PC-9 (cell line): ENCODE measurements around the gene ZMAT3. TPM values are rescaled to one million over a fixed set of nuclear protein-coding genes. Genes with fewer than 3 reads are reported as not detected.
A peak's percentile ranks its signal among the peaks of the same experiment; 100 is the strongest.
"Not testable (repeated sequence)": the region's sequence is repeated elsewhere in the genome, so short reads cannot be mapped to it uniquely, and the experiment has no call there.

Experiments
- Bru-seq: library from RNA; stranded (reverse); fragments of 400-500 nt; gene quantifications from one replicate; lab custom pipeline; 2021; lab: Mats Ljungman, UMichigan
- BruChase-seq, 2 experiments: library from RNA; stranded (reverse); fragments of 400-500 nt; gene quantifications; one replicate each; lab custom pipeline; 2021; lab: Mats Ljungman, UMichigan
- BruUV-seq: library from RNA; stranded (reverse); fragments of 400-500 nt; replicated peaks from 2 replicates; lab custom pipeline; 2021; lab: Mats Ljungman, UMichigan
- CTCF ChIA-PET: fragments of 300-600 bp; sonication (Branson Sonifier 250); formaldehyde crosslinking; loops from one replicate; lab custom pipeline; 2022; ENCODE audit warnings: antibody characterized with exemption; lab: Charles Lee
- POLR2A ChIA-PET: fragments of 300-600 bp; sonication (Branson Sonifier 250); formaldehyde crosslinking; loops from one replicate; lab custom pipeline; 2022; ENCODE audit warnings: antibody characterized with exemption; ENCODE audit not compliant: unreplicated experiment; lab: Charles Lee
- DNase-seq, 2 experiments: peaks; one replicate each; pipeline versions ENCODE4 v3.0.0 to v3.0.0-alpha.2; 2015 to 2022; ENCODE audit warnings: mixed read lengths in 1 of 2
- H2AFZ ChIP-seq: fragments of 200-600 bp; sonication (generic); 2 replicates; pipeline ENCODE4 v1.8.1; 2017; ENCODE audit warnings: antibody characterized with exemption
- H3F3A ChIP-seq: fragments of 200-600 bp; sonication (generic); 2 replicates; pipeline ENCODE4 v1.8.1; 2017; ENCODE audit warnings: antibody characterized with exemption, mild to moderate bottlenecking, low read depth; ENCODE audit not compliant: insufficient read depth
- H3K27ac ChIP-seq: fragments of 200-600 bp; sonication (generic); 2 replicates; pipeline ENCODE4 v1.6.1; 2016; ENCODE audit warnings: mixed run types
- H3K27me3 ChIP-seq: fragments of 200-600 bp; sonication (generic); 2 replicates; pipeline ENCODE4 v1.6.1; 2016; ENCODE audit warnings: low read depth, mixed run types; ENCODE audit not compliant: insufficient read depth
- H3K36me3 ChIP-seq: fragments of 200-600 bp; sonication (generic); 2 replicates; pipeline ENCODE4 v1.6.1; 2016; ENCODE audit warnings: low read depth, mixed run types
- H3K4me1 ChIP-seq: fragments of 200-600 bp; sonication (generic); replicated peaks from 2 replicates; pipeline ENCODE4 v1.6.1; 2016; ENCODE audit warnings: mixed run types; ENCODE audit not compliant: insufficient read depth
- H3K4me2 ChIP-seq: fragments of 200-600 bp; sonication (generic); 2 replicates; pipeline ENCODE4 v1.6.1; 2017; ENCODE audit warnings: mixed run types
- H3K4me3 ChIP-seq: fragments of 200-600 bp; sonication (generic); 2 replicates; pipeline ENCODE4 v1.6.1; 2016; ENCODE audit warnings: mixed run types
- H3K79me2 ChIP-seq: fragments of 200-600 bp; sonication (generic); 2 replicates; pipeline ENCODE4 v1.6.1; 2017; ENCODE audit warnings: low read depth, mixed run types
- H3K9me2 ChIP-seq: fragments of 200-600 bp; sonication (generic); 2 replicates; pipeline ENCODE4 v1.8.1; 2017; ENCODE audit warnings: mild to moderate bottlenecking; ENCODE audit not compliant: insufficient read depth
- H3K9me3 ChIP-seq: fragments of 200-600 bp; sonication (generic); 2 replicates; pipeline ENCODE4 v1.8.1; 2016; ENCODE audit warnings: low read depth; ENCODE audit not compliant: insufficient read depth
- H4K20me1 ChIP-seq: fragments of 200-600 bp; sonication (generic); 2 replicates; pipeline ENCODE4 v1.8.1; 2017; ENCODE audit not compliant: insufficient read depth
- EZH2 ChIP-seq: fragments of 200-600 bp; sonication (generic); IDR thresholded peaks from 2 replicates; pipeline ENCODE4 v1.8.0; 2017; ENCODE audit warnings: antibody characterized with exemption, low read depth
- intact Hi-C: fragments of 100-400 bp; cut with micrococcal nuclease; formaldehyde crosslinking; loops from one replicate; pipeline ENCODE4 v1.10.0; 2022; ENCODE audit not compliant: unreplicated experiment
- long read RNA-seq: library from polyadenylated mRNA; stranded (forward); transcript quantifications from one replicate; pipeline ENCODE4 v2.0.0, GENCODE V29; 2022
- total RNA-seq: library from RNA; stranded (reverse); gene quantifications from 2 replicates; pipeline ENCODE4 v1.2.3, GENCODE V29; 2021
- TF ChIP-seq, protein P1 (sequence below): fragments of 200-600 bp; sonication (generic); conservative IDR thresholded peaks from 2 replicates; pipeline ENCODE4 v1.6.1; 2017; ENCODE audit warnings: mixed run types, antibody characterized with exemption, mild to moderate bottlenecking, moderate library complexity

The ZMAT3 gene, protein sequence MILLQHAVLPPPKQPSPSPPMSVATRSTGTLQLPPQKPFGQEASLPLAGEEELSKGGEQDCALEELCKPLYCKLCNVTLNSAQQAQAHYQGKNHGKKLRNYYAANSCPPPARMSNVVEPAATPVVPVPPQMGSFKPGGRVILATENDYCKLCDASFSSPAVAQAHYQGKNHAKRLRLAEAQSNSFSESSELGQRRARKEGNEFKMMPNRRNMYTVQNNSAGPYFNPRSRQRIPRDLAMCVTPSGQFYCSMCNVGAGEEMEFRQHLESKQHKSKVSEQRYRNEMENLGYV
- 5.9 and 7.2 TPM in 2 replicates for total RNA-seq
- percentile 46 among the genes with signal in this experiment for Bru-seq, nascent RNA
- BruChase-seq, experiment 1, labeled RNA remaining after a 2-hour chase, result percentile 48 among the genes with signal in this experiment
- BruChase-seq, experiment 2, labeled RNA remaining after a 6-hour chase, result percentile 56 among the genes with signal in this experiment
- long read RNA-seq, partial matches to known transcripts, result 0 of 1 reads
- long read RNA-seq, other reads (novel, unspliced or antisense), result 1 of 1 reads

- CTCF ChIA-PET, result interaction anchor here (0.6 kb wide), 1 partner anchor 69 kb away, joined by 9 read pairs; no protein-coding TSS in a partner anchor
- DNase-seq, result peak; percentile 63 to 86
- Histone ChIP-seq H3K36me3 (no peaks in the 10 kb centered on the region), H2AFZ (peak within 1 kb of the TSS; percentile 99), H3K4me2 (peak within 1 kb of the TSS; percentile 98), H3K27me3 (no peaks in the 10 kb centered on the region), H3K4me3 (peak within 1 kb of the TSS; percentile 96), H3K79me2 (0 out of 2 replicates have a peak, but pooled peaks cover 4% of the 10 kb centered on the region), H3F3A (no peaks in the 10 kb centered on the region), H3K9me2 (no peaks in the 10 kb centered on the region; the same call in 1 of the 2 replicates), H3K4me1 (peaks cover 19% of the 10 kb centered on the region), H4K20me1 (no peaks in the 10 kb centered on the region), H3K9me3 (no peaks in the 10 kb centered on the region), H3K27ac (no peak within 1 kb of the TSS)
- BruUV-seq, result no TSS peak
- POLR2A ChIA-PET, result interaction anchor here (0.5 to 0.6 kb wide), 2 partner anchors 477 to 491 kb away, joined by 3 to 6 read pairs; partner anchors contain the start of gene ACTL6A
- intact Hi-C loops, result loop anchor here (2.0 kb wide), 1 partner anchor 487 kb away; no protein-coding TSS in a partner anchor
- TF ChIP-seq EZH2, result no peak
- TF ChIP-seq, protein P1, sequence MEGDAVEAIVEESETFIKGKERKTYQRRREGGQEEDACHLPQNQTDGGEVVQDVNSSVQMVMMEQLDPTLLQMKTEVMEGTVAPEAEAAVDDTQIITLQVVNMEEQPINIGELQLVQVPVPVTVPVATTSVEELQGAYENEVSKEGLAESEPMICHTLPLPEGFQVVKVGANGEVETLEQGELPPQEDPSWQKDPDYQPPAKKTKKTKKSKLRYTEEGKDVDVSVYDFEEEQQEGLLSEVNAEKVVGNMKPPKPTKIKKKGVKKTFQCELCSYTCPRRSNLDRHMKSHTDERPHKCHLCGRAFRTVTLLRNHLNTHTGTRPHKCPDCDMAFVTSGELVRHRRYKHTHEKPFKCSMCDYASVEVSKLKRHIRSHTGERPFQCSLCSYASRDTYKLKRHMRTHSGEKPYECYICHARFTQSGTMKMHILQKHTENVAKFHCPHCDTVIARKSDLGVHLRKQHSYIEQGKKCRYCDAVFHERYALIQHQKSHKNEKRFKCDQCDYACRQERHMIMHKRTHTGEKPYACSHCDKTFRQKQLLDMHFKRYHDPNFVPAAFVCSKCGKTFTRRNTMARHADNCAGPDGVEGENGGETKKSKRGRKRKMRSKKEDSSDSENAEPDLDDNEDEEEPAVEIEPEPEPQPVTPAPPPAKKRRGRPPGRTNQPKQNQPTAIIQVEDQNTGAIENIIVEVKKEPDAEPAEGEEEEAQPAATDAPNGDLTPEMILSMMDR, result no peak
These were observed at the start of gene ZMAT3 for GRCh38 chr3:179071323-179072099. TSS of gene ZMAT3 (minus strand) at chr3:179071809. CDS start at chr3:179067752, 4,057 bp downstream.

GRCh38 chr3:179116816-179117215 lies 45.2 kb upstream of the ZMAT3 start:
- intact Hi-C loops, result no loop called here
- no peak overlapping the region for H3K4me3 ChIP-seq

GRCh38 chr3:179115444-179115843 lies 43.8 kb upstream of the ZMAT3 start:
- H3K4me3 ChIP-seq, intact Hi-C loops, H3K9me2 ChIP-seq, POLR2A ChIA-PET, H2AFZ ChIP-seq, BruUV-seq, H3K27ac ChIP-seq, H3K79me2 ChIP-seq, H3K27me3 ChIP-seq, H3F3A ChIP-seq, H3K9me3 ChIP-seq, H3K4me2 ChIP-seq, H3K36me3 ChIP-seq, H4K20me1 ChIP-seq, H3K4me1 ChIP-seq: not testable (repeated sequence)
- CTCF ChIA-PET, result interaction anchor here (0.6 kb wide), 1 partner anchor 1408 kb away, joined by 3 read pairs; no protein-coding TSS in a partner anchor
- DNase-seq, result peak in 1 of 2 experiments; percentile 43

More at GRCh38 chr3:179116816-179117215, 45.2 kb upstream of the ZMAT3 start:
- H3F3A ChIP-seq, result no peaks in the 10 kb centered on the region
- no peaks in the 10 kb centered on the region for H3K79me2 ChIP-seq
- POLR2A ChIA-PET, result no interaction called here
- TF ChIP-seq EZH2, result no peak
- TF ChIP-seq, protein P1, result no peak
- H3K27me3 ChIP-seq, result no peaks in the 10 kb centered on the region
- H3K9me3 ChIP-seq, result no peaks in the 10 kb centered on the region; the same call in 1 of the 2 replicates
- no peak overlapping the region for H2AFZ ChIP-seq
- no peak overlapping the region for H3K27ac ChIP-seq
- H3K4me2 ChIP-seq, result no peak overlapping the region
- BruUV-seq, result no TSS peak
- CTCF ChIA-PET, result no interaction called here
- H3K4me1 ChIP-seq, result no peaks in the 10 kb centered on the region
- no peak for DNase-seq
- no peaks in the 10 kb centered on the region for H3K9me2 ChIP-seq
- no peaks in the 10 kb centered on the region for H3K36me3 ChIP-seq
- no peaks in the 10 kb centered on the region for H4K20me1 ChIP-seq
